Fibroblast of skin of back (primary cell): ENCODE data around the gene ENTPD3.
"Not testable (repeated sequence)": the region's sequence is repeated elsewhere in the genome, so short reads cannot be mapped to it uniquely, and the experiment has no call there.

Experiments
- DNase-seq: peaks from one replicate; pipeline ENCODE4 v3.0.0-alpha.2; 2013

The ENTPD3 gene

DNA sequence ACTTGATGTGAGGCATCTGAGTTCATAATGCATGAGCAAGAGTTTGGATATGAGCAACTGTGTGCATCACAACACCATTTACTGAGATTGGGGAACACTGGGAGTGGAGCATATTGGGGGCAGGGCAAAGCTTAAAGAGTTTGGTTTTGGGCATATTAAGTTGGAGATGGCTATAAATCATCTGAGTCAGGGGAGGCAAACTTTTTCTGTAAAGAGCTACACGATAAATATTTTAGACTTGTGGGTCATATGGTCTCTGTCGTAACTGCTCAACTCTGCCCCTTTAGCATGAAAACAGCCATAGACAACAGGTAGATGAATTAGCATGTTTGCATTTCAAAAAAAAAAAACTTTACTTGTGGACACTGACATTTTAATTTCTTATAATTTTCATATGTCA, 20.0 kb downstream of the ENTPD3 start:
- DNase-seq: no peak

DNA sequence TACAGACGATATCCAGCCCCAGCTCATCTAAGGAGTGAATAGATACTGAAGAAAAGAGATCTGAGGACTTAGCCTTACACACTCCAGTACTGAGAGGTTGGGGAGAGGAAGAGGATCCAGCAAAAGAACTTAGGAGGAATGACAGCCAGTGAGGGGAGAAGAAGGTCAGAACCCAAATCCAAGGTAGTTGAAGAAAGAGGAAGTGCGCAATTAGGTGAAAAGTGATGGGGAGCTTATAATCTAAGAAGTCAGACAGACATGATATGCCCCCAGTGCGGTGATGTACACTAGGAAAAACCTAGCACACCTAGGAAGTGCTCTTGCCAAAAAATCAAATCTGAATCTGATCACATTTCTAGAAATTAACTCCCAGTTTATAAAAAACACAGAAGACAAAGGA, 20.6 kb downstream of the ENTPD3 start:
- DNase-seq: no peak

DNA sequence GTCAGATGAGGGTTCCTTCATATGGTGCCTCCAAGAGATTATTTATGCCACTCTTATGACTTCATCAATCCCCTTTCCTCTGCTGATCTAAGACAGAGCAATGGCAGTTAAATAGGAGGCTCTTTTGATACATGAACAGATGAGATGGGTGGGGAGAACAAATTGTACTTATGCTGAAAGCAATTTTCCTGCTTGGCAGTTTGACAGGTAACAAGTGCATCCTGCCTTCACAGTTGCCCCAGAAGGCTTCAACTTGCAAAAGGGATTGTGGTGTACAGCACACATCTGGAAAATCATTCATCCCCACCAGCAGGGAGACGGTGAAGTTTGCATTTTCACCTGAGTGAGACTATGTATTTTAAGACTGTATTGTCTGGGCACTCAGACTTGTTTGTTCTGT, 27.3 kb downstream of the ENTPD3 start:
- no peak for DNase-seq

DNA sequence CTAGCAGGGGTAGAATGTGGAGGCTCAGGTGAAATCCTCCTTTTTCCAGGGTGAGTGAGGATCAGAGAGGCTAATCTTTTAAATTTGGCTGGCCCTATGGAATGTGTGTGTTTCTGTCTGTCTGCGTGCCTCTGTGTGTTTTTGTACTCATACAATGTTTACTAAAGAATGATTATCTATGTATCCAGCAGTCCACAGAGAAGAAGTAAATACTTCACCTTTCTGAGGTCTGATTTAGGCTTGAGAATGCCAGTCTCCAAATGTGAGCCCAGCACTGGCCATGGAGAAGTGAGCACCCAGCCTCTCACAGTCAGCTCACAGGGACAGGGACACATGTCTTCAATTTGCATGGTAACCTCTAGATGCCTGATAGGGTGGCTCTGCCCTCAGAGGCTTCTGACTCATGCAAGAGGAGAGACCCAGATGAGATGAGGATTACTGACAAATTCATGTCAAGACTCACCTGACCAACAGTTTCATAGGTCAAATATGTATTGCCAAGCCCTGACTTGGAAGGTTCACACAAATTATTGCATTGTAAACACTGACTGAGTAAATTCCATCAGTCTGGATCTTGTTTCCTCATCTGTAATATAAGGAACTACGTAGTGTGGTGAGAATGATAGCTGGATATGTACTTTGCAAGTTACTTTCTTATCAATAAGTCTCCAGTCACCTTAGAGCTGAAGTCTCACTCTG, 31.0 kb downstream of the ENTPD3 start:
- DNase-seq: no peak

DNA sequence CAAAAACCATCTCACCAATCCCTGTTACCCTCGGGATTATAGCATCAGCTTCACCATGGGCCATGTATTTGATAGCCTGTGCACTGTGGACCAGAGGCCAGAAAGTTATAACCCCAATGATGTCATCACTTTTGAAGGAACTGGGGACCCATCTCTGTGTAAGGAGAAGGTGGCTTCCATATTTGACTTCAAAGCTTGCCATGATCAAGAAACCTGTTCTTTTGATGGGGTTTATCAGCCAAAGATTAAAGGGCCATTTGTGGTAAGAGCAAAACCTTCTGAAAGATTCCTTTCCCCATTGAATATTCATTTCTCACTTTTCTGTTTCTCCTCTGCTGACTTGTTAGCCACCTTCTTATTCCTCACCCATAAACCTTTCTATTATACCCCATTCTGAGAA, 35.9 kb downstream of the ENTPD3 start:
- DNase-seq: no peak

DNA sequence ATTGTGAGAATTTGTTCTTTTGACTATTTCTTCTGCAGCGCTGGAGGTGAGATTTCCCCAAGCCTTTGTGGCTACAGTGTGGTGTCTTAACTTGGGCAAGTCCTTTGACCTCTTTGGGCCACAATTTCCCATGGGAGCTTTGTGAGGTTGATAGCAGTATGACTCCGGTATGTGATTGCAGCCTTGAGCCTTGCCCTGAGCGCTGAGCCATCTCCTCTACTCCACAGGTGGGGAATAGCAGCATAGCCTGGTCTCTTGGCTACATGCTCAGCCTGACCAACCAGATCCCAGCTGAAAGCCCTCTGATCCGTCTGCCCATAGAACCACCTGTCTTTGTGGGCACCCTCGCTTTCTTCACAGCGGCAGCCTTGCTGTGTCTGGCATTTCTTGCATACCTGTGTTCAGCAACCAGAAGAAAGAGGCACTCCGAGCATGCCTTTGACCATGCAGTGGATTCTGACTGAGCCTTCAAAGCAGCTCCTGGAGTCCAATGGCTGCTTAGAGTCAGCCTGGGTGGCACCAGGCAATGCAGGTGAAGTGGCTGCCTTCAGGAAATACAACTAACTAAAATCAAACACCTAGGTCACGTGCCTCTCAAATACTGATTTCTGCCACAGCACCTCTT, 40.2 kb downstream of the ENTPD3 start:
- DNase-seq: no peak

DNA sequence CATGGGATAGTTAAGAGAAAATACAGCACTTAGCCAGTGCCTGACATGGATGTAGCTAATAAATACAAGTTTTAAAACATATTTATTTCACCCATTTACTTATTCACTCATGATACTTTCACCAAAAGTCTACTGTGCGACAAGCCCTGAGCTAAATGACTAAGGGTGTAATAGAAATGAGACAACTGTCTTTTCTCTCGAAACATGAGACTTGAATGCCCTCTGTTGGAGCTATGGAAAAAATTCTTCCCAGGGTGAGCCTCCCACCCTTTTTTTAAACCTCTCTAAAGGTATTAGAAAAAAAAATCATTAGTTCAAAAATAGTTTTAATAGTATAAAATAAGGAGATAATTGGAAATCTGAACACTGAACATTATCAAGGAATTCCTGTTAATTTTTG, 45.8 kb downstream of the ENTPD3 start:
- no peak for DNase-seq

DNA sequence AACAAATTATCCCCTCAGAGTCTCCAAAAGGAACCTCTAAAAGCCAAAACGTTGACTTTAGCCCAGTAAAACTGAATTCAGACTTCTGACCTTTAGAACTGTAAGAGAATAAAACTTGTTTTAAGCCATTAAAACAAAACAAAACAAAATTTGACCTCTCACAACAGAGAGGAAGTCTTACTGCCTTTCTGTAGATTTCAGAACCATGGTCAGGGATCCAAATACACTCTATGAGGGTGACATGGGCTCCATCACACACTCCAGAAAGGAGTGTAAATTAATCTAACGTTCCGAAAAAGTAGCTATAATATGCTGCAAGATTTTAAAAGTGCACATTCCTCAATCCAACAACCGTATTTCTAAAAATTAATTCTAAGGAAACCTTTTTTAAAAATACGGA, 50.9 kb downstream of the ENTPD3 start:
- no peak for DNase-seq

DNA sequence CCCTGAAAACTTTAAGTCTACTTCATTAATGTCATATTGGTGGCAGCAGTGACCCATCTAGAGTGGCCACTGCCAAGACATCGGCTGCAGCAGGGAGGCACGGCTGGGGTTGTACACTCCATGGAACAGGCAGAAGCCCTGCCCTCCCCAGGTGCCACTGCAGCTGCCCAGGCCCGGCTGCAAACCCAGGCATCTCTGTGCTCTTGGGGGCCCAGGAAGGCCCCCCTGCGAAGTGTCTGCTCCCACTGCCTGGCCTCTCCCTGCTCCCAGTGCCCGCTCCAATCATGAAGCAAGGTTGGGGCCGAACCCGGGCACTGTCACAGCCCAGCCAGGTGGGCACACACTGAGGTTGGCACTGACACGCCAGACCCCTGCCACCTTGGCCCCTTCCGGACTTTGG, 58.1 kb downstream of the ENTPD3 start:
- no peak for DNase-seq

DNA sequence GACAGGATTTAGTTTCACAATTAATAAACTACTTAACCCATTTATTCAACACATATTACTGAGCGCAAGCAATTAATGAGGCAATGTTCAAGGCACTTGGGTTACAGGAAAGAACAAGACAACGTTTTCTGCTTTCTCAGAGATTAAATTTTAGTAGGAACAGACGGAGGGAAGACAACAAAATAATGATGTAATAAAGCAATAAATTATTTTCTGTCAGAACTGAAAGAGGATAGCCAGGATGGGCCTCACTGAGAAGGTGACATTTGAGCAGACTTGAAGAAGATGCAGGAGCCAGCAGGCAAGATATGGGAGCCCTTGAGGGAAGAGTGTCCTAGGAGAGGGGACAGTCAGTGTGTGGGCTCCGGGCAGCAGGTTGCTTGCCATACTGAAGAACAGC, 58.9 kb downstream of the ENTPD3 start:
- DNase-seq: no peak

DNA sequence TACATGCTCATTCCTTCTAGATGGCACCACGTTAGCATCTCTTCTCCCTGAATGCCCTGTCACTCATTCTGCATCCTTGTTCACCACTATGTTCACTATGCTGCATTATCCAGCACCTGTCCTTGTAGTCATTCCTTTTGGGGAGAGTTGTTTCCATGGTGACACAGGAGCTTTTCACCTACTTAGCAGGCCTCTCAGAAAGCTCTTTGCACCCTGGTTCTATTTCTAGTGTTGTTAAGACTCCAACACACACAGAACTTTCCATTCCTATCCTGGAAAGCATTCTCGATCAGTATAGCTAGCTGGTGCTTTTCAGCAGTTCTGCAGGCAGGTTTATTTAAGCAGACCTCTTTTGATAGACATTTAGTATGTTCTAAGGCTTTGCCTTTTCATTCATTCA, 63.5 kb downstream of the ENTPD3 start:
- DNase-seq: no peak

DNA sequence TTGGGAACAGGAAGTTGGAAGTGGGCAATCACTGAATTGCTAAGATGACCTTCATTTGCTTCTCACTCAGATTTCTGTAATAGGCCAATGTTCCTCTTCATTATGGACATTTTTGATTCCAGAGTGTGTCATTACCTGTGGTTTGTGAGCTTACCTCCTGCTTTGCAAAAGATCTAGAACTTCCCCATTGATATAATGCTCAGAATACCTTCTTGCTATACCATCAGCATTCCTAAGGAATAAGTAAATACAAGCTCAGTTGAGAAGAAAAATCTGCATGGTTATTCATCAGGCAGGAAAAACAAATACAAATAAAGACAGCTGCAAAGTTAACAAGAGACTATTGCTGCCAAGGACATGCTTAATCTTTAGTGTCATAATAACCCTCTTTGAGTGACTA, 64.6 kb downstream of the ENTPD3 start:
- peak; percentile 6 for DNase-seq

DNA sequence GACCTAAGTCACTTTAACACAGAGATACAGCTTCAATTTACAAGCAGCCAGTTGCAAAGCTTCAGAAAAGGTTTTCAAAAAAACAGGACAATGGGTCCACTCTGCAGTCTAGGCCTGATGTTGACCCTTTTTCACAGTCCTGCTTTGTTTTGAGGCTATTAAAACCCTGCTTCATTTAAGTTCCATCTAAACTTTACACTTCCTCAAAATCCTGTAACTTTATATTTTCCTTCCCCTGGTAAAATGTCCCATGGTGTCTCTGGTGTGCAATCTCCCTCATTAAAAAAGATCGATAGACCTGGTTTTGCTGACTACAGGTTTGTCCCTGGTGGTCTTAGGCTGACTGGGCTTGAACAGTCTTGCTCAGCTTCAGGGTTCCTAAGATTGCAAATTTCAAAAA, 65.1 kb downstream of the ENTPD3 start:
- no peak for DNase-seq

DNA sequence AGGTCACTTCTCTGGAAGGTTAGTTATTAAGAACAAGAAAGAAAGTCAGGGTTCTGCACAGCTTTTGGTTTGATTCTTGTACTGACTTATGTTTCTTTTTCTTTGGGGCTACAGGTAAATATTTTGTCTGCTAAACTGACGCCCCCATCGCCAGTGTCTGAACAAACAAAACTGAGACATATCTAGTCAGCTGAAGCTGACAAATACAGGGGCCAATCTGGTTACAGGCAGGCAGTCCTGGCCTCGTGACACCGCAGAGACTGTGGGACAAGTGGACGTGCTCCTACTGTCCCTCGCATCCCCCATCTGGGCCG, 65.5 kb downstream of the ENTPD3 start:
- no peak for DNase-seq

DNA sequence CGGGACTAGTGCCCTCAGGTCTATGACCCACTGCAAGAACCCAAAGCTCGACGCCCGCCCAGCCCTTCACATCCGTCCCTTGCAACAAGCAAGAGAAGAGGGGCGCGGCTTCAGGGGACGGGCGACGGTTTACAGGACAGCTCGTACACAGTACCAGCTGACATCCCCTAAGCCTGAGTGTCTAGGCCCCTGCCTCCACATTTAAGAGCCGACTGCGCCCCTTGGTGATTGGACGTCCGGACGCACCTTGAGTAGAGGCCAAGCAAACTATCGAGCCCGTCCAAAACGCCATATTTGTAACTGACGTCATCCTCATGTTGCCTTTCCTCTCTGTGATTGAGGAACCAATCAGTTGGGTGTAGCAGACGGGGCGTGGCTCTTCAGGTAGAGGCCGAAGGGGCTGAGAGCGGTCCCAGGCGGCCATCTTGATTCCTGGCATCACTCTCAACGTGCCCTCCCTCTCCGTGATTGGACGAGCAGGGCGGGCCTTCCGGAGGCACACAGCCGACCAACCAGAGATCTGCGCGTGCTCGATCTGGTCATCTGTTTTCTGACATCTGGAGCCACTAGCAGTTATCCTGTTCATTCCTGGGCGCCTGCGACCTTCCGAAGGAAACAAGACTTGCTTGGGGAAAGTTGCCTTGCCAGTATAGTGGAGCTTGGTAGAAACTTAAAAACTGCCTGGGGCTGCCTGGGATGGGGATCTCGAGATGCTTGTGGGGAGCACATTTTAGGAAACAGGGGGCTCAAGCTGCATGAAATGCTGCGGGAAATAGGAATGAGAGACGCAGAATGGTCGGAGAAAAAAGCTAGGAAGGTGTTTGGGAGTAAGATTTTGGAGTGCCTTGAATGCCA, 66.1 kb downstream of the ENTPD3 start:
- DNase-seq: peak; percentile 98

DNA sequence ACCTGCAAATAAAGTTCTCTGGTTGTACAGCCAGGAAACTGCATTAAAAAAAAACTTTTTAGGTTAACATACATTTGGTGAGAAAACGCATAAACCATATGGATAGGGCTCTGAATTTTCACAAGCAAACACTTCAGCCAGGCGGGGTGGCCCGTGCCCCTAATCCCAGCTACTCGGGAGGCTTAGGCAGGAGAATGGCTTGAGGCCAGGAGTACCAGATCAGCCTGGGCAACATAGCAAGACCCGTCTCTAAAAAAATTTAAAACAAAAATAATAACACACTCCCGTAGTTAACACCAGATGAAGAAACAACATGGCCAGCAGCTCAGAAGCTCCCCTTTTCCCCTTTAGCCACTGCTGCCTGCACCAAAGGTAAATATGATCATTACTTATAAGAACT, 66.9 kb downstream of the ENTPD3 start:
- DNase-seq: no peak

DNA sequence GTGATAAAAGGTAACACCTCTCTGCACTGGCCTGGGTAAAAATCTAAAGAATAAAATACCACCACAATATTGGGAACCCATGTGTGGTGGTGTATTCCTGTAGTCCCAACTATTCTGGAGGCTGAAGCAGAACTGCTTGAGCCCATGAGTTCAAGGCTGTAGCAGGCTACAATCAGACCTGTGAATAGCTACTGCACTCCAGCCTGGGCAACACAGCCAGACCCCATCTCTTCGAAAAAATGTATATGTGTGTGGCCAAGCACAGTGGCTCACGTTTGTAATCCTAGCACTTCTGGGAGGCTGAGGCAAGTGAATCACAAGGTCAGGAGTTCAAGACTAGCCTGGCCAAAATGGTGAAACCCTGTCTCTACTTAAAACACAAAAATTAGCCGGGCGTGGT, 68.3 kb downstream of the ENTPD3 start:
- DNase-seq: no peak

DNA sequence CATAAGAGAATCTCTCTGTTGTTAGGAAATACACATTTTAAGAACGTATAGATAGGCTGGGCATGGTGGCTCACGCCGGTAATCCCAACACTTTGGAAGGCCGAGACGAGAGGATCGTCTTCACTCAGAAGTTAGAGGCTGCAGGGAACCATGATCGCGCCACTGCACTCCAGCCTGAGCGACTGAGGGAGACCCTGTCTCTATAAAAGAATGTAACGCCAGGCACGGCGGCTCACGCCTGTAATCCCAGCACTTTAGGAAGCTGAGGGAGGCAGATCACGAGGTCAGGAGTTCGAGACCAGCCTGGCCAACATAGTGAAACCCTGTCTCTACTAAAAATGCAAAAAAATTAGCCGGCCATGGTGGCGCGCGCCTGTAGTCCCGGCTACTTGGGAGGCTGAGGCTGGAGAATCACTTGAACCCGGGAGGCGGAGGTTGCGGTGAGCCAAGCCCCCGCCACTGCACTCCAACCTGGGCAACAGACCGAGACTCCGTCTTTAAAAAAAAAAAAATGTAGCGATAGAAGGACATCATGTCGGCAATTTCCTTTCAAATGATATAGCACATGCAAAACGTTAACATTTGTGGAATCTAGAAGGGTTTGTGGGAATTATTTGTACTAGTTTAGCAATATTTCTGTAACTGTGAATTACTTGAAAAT, 69.4 kb downstream of the ENTPD3 start:
- no peak for DNase-seq

DNA sequence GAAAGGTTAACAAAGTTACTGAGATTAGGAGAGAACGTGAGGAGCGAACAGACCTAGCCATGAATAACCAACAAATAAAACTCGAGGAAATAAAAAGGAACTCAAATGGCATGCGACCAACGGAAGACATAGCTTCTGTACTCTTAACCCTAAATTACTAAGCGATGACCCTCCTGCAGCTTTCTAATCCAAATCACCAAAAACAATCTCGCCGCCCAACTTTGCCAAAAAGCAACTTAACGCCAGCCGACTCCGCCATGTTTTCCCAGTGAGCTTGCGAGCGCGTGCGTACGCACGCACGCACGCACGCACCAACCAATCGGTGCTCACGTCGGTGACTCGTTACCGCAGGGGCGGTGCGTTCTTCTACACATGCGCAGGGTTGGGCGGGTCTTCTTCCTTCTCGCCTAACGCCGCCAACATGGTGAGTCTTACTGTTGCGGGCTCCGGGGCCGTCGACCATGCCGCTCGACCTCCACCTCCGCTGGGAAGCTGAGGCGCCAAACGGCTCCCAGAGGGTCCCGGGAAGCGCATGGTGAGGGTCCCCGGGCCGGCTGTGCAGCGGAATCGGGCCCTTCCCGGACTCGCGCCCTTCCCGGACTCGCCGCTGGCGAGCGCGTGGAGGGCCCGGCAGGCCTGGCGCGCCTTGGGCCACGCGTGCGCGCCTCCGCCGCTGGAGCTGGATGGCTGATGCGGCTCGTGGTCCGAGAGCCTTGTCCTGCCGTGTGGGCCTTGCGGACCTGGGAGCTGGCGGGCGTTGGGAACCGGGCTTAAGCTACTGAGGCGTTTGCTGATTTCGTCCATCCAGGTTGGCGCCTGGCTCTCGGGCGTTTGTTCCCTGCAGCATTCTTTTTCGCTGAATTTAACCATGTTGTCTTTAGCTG, 70.2 kb downstream of the ENTPD3 start, which contains the start of gene RPL14:
RPL14 (plus strand) TSS at position 400 of the 884 bp plus-strand sequence; CDS start at position 533, 133 bp downstream.
- DNase-seq: peak; percentile 96

DNA sequence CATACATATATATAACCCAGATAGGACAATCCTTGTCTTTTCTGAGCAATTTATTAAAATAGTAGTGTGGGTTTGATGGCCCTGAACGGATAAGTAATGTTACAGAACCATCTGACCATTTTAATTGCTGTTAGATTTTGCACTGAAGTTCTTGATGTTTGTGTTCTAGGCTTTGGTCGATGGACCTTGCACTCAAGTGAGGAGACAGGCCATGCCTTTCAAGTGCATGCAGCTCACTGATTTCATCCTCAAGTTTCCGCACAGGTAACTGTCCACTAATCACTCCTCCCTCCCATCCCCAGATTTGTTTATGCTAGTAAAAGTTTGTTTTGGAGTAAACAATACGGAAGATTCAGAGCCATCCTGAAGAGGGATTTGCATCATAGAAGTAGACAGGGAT, 71.5 kb downstream of the ENTPD3 start:
- DNase-seq: no peak

DNA sequence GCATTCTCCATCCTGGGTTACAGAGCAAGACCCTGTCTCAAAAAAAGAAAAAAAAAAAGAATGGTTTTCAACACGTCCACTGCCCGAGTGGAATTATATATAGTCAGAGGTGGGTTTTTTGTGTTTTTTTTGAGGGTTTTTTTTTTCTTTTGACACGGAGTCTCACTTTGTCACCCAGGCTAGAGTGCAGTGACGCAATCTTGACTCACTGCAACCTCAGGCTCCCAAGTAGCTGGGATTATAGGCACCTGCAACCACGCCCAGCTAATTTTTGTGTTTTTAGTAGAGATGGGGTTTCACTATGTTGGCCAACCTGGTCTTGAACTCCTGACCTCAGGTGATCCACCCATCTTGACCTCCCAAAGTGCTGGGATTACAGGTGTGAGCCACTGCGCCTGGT, 73.5 kb downstream of the ENTPD3 start:
- DNase-seq: not testable (repeated sequence)

DNA sequence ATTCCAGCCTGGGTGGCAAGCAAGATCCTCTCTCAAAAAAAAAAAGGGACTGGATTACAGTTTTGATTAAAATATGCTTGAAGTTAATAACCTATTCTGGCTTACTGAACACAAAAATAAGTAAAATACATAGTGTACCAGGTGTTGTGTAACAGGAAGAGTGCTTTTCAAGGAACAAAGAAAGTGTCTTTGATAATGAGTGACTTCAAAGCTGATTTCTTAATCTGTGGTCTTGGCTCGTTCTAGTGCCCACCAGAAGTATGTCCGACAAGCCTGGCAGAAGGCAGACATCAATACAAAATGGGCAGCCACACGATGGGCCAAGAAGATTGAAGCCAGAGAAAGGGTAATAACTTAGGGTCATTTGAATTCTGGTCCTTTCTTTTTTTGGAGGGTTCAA, 74.2 kb downstream of the ENTPD3 start:
- no peak for DNase-seq
